SK-MEL-5 (cell line): Measurements from ENCODE around the gene RNU1-3. TPM values are rescaled to one million over a fixed set of nuclear protein-coding genes. Genes with fewer than 3 reads are reported as not detected.
"Not testable (repeated sequence)": the region's sequence is repeated elsewhere in the genome, so short reads cannot be mapped to it uniquely, and the experiment has no call there.

Experiments
- DNase-seq: peaks from one replicate; pipeline ENCODE4 v3.0.0-alpha.2; 2016; ENCODE audit warnings: low read depth, low spot score
- in situ Hi-C: cut with HindIII; loops from 2 replicates; pipeline ENCODE4 v1.10.0; 2016; ENCODE audit warnings: low sequenced_read_pairs, high pct_unique_total_duplicates, low pct_unique_long_range_greater_than_20kb
- total RNA-seq: library from RNA; depleted of rRNA; stranded (reverse); fragments of >200 nt; shearing (Covaris generic); gene quantifications from 2 replicates; pipeline ENCODE4 v1.2.3, GENCODE V29; 2014

RNU1-3 gene
- total RNA-seq, 1 experiment from 2014 or later: under 0.01 TPM

GRCh38 chr1:16700138-16700895, 33.6 kb upstream of the RNU1-3 start:
- DNase-seq, in situ Hi-C loops: not testable (repeated sequence)

GRCh38 chr1:16699440-16699839, 32.7 kb upstream of the RNU1-3 start:
- not testable (repeated sequence) for DNase-seq

GRCh38 chr1:16697152-16697551, 30.4 kb upstream of the RNU1-3 start:
- DNase-seq, in situ Hi-C loops: not testable (repeated sequence)

More at GRCh38 chr1:16699440-16699839, 32.7 kb upstream of the RNU1-3 start:
- in situ Hi-C loops: not testable (repeated sequence)

GRCh38 chr1:16696507-16697150, 29.9 kb upstream of the RNU1-3 start:
- DNase-seq, in situ Hi-C loops: not testable (repeated sequence)

- DNase-seq, in situ Hi-C loops: not testable (repeated sequence)
Observed at GRCh38 chr1:16694308-16694702, 27.6 kb upstream of the RNU1-3 start.

GRCh38 chr1:16693449-16694307, 26.9 kb upstream of the RNU1-3 start:
- in situ Hi-C loops, DNase-seq: not testable (repeated sequence)

GRCh38 chr1:16692717-16693448, 26.1 kb upstream of the RNU1-3 start:
- in situ Hi-C loops, DNase-seq: not testable (repeated sequence)

GRCh38 chr1:16692283-16692682, 25.5 kb upstream of the RNU1-3 start:
- in situ Hi-C loops, DNase-seq: not testable (repeated sequence)

GRCh38 chr1:16690971-16691682, 24.4 kb upstream of the RNU1-3 start:
- DNase-seq, in situ Hi-C loops: not testable (repeated sequence)

GRCh38 chr1:16687132-16687800, 20.5 kb upstream of the RNU1-3 start:
- in situ Hi-C loops, DNase-seq: not testable (repeated sequence)

GRCh38 chr1:16685445-16686371, 19.0 kb upstream of the RNU1-3 start:
- DNase-seq, in situ Hi-C loops: not testable (repeated sequence)

- in situ Hi-C loops, DNase-seq: not testable (repeated sequence)
Observed at GRCh38 chr1:16684738-16685337, 18.1 kb upstream of the RNU1-3 start.

- DNase-seq, in situ Hi-C loops: not testable (repeated sequence)
Observed at GRCh38 chr1:16684152-16684551, 17.4 kb upstream of the RNU1-3 start.

- in situ Hi-C loops, DNase-seq: not testable (repeated sequence)
Observed at GRCh38 chr1:16682803-16683202, 16.1 kb upstream of the RNU1-3 start.

GRCh38 chr1:16680366-16680765, 13.6 kb upstream of the RNU1-3 start:
- DNase-seq, in situ Hi-C loops: not testable (repeated sequence)
